Right cardiac atrium (tissue), 5 donors: Measurements from ENCODE around the gene RIN3. TPM values are rescaled to one million over a fixed set of nuclear protein-coding genes. Genes with fewer than 3 reads are reported as not detected.

Experiments
- ATAC-seq, 2 donors: fragments of 200-7000 bp; cut with Tn5 transposase; one replicate each; pipeline versions ENCODE4 v1.8.0 to v1.9.1; 2020; ENCODE audit warnings: moderate library complexity in 2 of 2, mild to moderate bottlenecking in 1 of 2
- DNase-seq, 3 donors: peaks; one replicate each; pipeline ENCODE4 v3.0.0-alpha.2; 2020
- H3K27ac ChIP-seq: one replicate; pipeline ENCODE4 v1.5.1; 2013; ENCODE audit warnings: mild to moderate bottlenecking, low read length, control low read depth, moderate library complexity
- H3K27me3 ChIP-seq: one replicate; pipeline ENCODE4 v1.6.1; 2013; ENCODE audit not compliant: control insufficient read depth, insufficient read depth
- H3K4me1 ChIP-seq: one replicate; pipeline ENCODE4 v1.6.1; 2013; ENCODE audit warnings: low read length; ENCODE audit not compliant: control insufficient read depth, insufficient read depth
- H3K4me3 ChIP-seq: one replicate; pipeline ENCODE4 v1.5.1; 2013; ENCODE audit warnings: low read length, control low read depth
- H3K9me3 ChIP-seq: one replicate; pipeline ENCODE4 v1.6.1; 2013; ENCODE audit warnings: low read length; ENCODE audit not compliant: control insufficient read depth
- WGBS: extraction: QIAGEN DNeasy Blood & Tissue Kit; methylation state at CpG from one replicate; pipeline ENCODE4 v1.1.7; 2013; 5-methylcytosine and 5-hydroxymethylcytosine counted together
- intact Hi-C, 4 donors: fragments of 100-400 bp; cut with DNase I; formaldehyde crosslinking; loops; one replicate each; pipeline versions ENCODE4 v1.11.0 to v1.14.0; 2022 to 2023
- polyA plus RNA-seq: library from polyadenylated mRNA; stranded (reverse); fragments of 200-250 nt; gene quantifications from one replicate; pipeline ENCODE4 v1.2.3, GENCODE V29; 2013
- total RNA-seq, 4 donors: library from RNA; stranded (reverse); fragmentation: NEBNext Ultra II Directional; extraction: Animal tissue kit (Norgen Biotek cat#: 25700); gene quantifications; one replicate each; pipeline ENCODE4 v1.2.1, GENCODE V29; 2021
- donor health status: healthy with polysubstance abuse.
- donor health status: DM: no; HTN: yes; CAD: no.
- donor health status: DM: no; HTN: no; CAD: no.
- donor health status: DM: no; HTN: yes; CAD: no; lungs with severe emphysema.
- donor health status: DM: yes; HTN: yes; CAD: no.

Gene RIN3
- total and polyA plus RNA-seq, 5 donors, result 7.5 to 15.2 (median 14.2) TPM

GRCh38 chr14:92605274-92605940, 91.8 kb downstream of the RIN3 start:
- ATAC-seq (no peak), DNase-seq (no peak)
- Histone ChIP-seq H3K9me3 (no peaks in the 10 kb centered on the region), H3K27me3 (no peaks in the 10 kb centered on the region), H3K27ac (no peak overlapping the region), H3K4me1 (peaks cover 4% of the 10 kb centered on the region), H3K4me3 (no peak overlapping the region)
- WGBS, result 93% methylated on average over 5 of the region's 5 CpGs
- intact Hi-C loops, result no loop called here

GRCh38 chr14:92607251-92607650, 93.7 kb downstream of the RIN3 start:
- intact Hi-C loops, result no loop called here
- ATAC-seq, result no peak
- 97% methylated on average over 3 of the region's 3 CpGs for WGBS
- Histone ChIP-seq H3K4me3 (no peak overlapping the region), H3K4me1 (peaks cover under 1% of the 10 kb centered on the region), H3K9me3 (no peaks in the 10 kb centered on the region), H3K27ac (no peak overlapping the region), H3K27me3 (no peaks in the 10 kb centered on the region)
- no peak for DNase-seq

- no peaks in the 10 kb centered on the region for H3K27me3 ChIP-seq
- WGBS, result 87% methylated on average over 5 of the region's 5 CpGs
- H3K27ac ChIP-seq, result no peak overlapping the region
- H3K9me3 ChIP-seq, result no peaks in the 10 kb centered on the region
- DNase-seq (no peak), ATAC-seq (no peak)
- intact Hi-C loops, result no loop called here
- no peaks in the 10 kb centered on the region for H3K4me1 ChIP-seq
- H3K4me3 ChIP-seq, result no peak overlapping the region
Measured at GRCh38 chr14:92607702-92608429, 94.3 kb downstream of the RIN3 start.

GRCh38 chr14:92609955-92610354, 96.4 kb downstream of the RIN3 start:
- Histone ChIP-seq H3K9me3 (no peaks in the 10 kb centered on the region), H3K4me3 (no peak overlapping the region), H3K4me1 (no peaks in the 10 kb centered on the region), H3K27ac (no peak overlapping the region), H3K27me3 (no peaks in the 10 kb centered on the region)
- ATAC-seq (no peak), DNase-seq (no peak)
- WGBS, result 76% methylated on average over 4 of the region's 4 CpGs
- intact Hi-C loops, result no loop called here

GRCh38 chr14:92610849-92611271, 97.3 kb downstream of the RIN3 start:
- Histone ChIP-seq H3K27ac (no peak overlapping the region), H3K4me3 (no peak overlapping the region), H3K9me3 (no peaks in the 10 kb centered on the region), H3K4me1 (no peaks in the 10 kb centered on the region), H3K27me3 (no peaks in the 10 kb centered on the region)
- 92% methylated on average over 7 of the region's 7 CpGs for WGBS
- no peak for DNase-seq
- no peak for ATAC-seq
- intact Hi-C loops, result no loop called here

- peak in 2 of 3 donors; percentile 63 to 69 for DNase-seq
- no peaks in the 10 kb centered on the region for H3K4me1 ChIP-seq
- H3K27me3 ChIP-seq, result no peaks in the 10 kb centered on the region
- intact Hi-C loops, result no loop called here
- peak in 1 of 2 donors; percentile 26 for ATAC-seq
- no peak overlapping the region for H3K27ac ChIP-seq
- no peak overlapping the region for H3K4me3 ChIP-seq
- H3K9me3 ChIP-seq, result no peaks in the 10 kb centered on the region
- WGBS, result 64% methylated on average over 11 of the region's 11 CpGs
Measured at GRCh38 chr14:92613008-92613658, 99.6 kb downstream of the RIN3 start.

GRCh38 chr14:92613681-92614260, 100.2 kb downstream of the RIN3 start:
- intact Hi-C loops, result no loop called here
- DNase-seq, result no peak
- H3K27ac ChIP-seq, result no peak overlapping the region
- H3K27me3 ChIP-seq, result no peaks in the 10 kb centered on the region
- no peaks in the 10 kb centered on the region for H3K9me3 ChIP-seq
- no peaks in the 10 kb centered on the region for H3K4me1 ChIP-seq
- 82% methylated on average over 10 of the region's 10 CpGs for WGBS
- H3K4me3 ChIP-seq, result no peak overlapping the region
- ATAC-seq, result peak in 1 of 2 donors; percentile 16

GRCh38 chr14:92615451-92615850, 101.9 kb downstream of the RIN3 start:
- Histone ChIP-seq H3K27ac (no peak overlapping the region), H3K4me1 (no peaks in the 10 kb centered on the region), H3K4me3 (no peak overlapping the region), H3K9me3 (no peaks in the 10 kb centered on the region), H3K27me3 (no peaks in the 10 kb centered on the region)
- WGBS, result 62% methylated on average over 4 of the region's 4 CpGs
- DNase-seq (no peak), ATAC-seq (peak; percentile 21 to 36)
- intact Hi-C loops, result no loop called here

GRCh38 chr14:92616178-92616577, 102.6 kb downstream of the RIN3 start:
- Histone ChIP-seq H3K27ac (no peak overlapping the region), H3K4me3 (no peak overlapping the region), H3K27me3 (no peaks in the 10 kb centered on the region), H3K9me3 (no peaks in the 10 kb centered on the region), H3K4me1 (no peaks in the 10 kb centered on the region)
- 95% methylated on average over 5 of the region's 5 CpGs for WGBS
- DNase-seq (no peak), ATAC-seq (no peak)
- intact Hi-C loops, result no loop called here

- H3K4me3 ChIP-seq, result no peak overlapping the region
- no peak overlapping the region for H3K27ac ChIP-seq
- no peaks in the 10 kb centered on the region for H3K9me3 ChIP-seq
- DNase-seq (no peak), ATAC-seq (no peak)
- H3K4me1 ChIP-seq, result no peaks in the 10 kb centered on the region
- H3K27me3 ChIP-seq, result no peaks in the 10 kb centered on the region
- intact Hi-C loops, result no loop called here
Measured at GRCh38 chr14:92617581-92617980, 104.0 kb downstream of the RIN3 start.
